Measurements from ENCODE around the gene SEC14L1. TPM values are rescaled to one million over a fixed set of nuclear protein-coding genes. Genes with fewer than 3 reads are reported as not detected.

SEC14L1 gene
- total and polyA plus RNA-seq, 2 of the 8 experiments (the other 6 are each of a cell fraction or from before 2014, with no cell fraction given), result 27.2 to 74.4 TPM

GRCh38 chr17:77230436-77230830 is 89.7 kb downstream of the SEC14L1 start:
- Histone ChIP-seq H2AK5ac (ENCODE audit: low read depth, low read length) (no peak overlapping the region), H3K79me2 (ENCODE audit: control insufficient read depth in 1 of 2, insufficient read depth in 2 of 2, low read length in 2 of 2) (no peaks in the 10 kb centered on the region)

More at GRCh38 chr17:77230436-77230830, 89.7 kb downstream of the SEC14L1 start:
- no peak overlapping the region for H2AFZ ChIP-seq (ENCODE audit: low read length)
- H3K4me1 ChIP-seq (replicated peaks in 1 of 4; ENCODE audit: control insufficient read depth in 3 of 4, insufficient read depth in 4 of 4, low read length in 3 of 4), result no peaks in the 10 kb centered on the region
- no peaks in the 10 kb centered on the region for H4K20me1 ChIP-seq (replicated peaks in 1 of 2; ENCODE audit: control insufficient read depth in 1 of 2, insufficient read depth in 2 of 2, low read length in 2 of 2)
- DNase-seq (ENCODE audit: low read depth in 1 of 2, low spot score in 2 of 2) (no peak), FAIRE-seq (no peak)
- CTCF ChIA-PET (ENCODE audit: partially characterized antibody), result interaction anchor here (1.1 to 1.5 kb wide), 2 partner anchors 9 to 16 kb away, joined by 4 read pairs; no protein-coding TSS in a partner anchor
- H2BK12ac ChIP-seq (ENCODE audit: low read depth, low read length), result no peak overlapping the region
- WGBS, 2 experiments (ENCODE audit: extremely low coverage in 1 of 2, insufficient coverage in 1 of 2, insufficient read length in 1 of 2, insufficient replicate concordance in 2 of 2, low coverage in 1 of 2, low lambda C conversion rate in 2 of 2, missing lambda C conversion rate in 1 of 2), result 88% methylated on average over 6 of the region's 6 CpGs; no CpG with 5 or more reads in 1 of the 2 experiments
- no peak overlapping the region for H3K14ac ChIP-seq (ENCODE audit: insufficient read length)
- no peak overlapping the region for H4K91ac ChIP-seq (replicated peaks; ENCODE audit: insufficient read length, low read length)
- H3K23ac ChIP-seq (ENCODE audit: insufficient read length), result no peak overlapping the region
- no peaks in the 10 kb centered on the region for H3K27me3 ChIP-seq (replicated peaks in 1 of 4; ENCODE audit: control insufficient read depth in 3 of 4, extremely low read depth in 1 of 4, insufficient read depth in 3 of 4, low read length in 3 of 4)
- no peaks in the 10 kb centered on the region for H3K79me1 ChIP-seq (ENCODE audit: low read depth, low read length)
- H3K36me3 ChIP-seq (ENCODE audit: control insufficient read depth in 2 of 4, insufficient read depth in 4 of 4, low read length in 3 of 4), result no peaks in the 10 kb centered on the region
- no peak overlapping the region for H2BK20ac ChIP-seq (ENCODE audit: low read length)
- H4K8ac ChIP-seq (ENCODE audit: extremely low read depth, insufficient read depth, low read length), result no peak overlapping the region
- no peak for TF ChIP-seq BRCA1 (IDR thresholded peaks at IDR 0.05; ENCODE audit: low read depth, low read length)
- no peak for TF ChIP-seq POU5F1 (IDR thresholded peaks at IDR 0.05; ENCODE audit: low read depth, low read length)
- TF ChIP-seq RXRA (IDR thresholded peaks at IDR 0.05; ENCODE audit: insufficient read depth, low read depth, low read length), result no peak
- no peak for TF ChIP-seq CBX8 (IDR thresholded peaks at IDR 0.05; ENCODE audit: borderline replicate concordance, low read depth, low read length)
- TF ChIP-seq RNF2 (IDR thresholded peaks at IDR 0.05; ENCODE audit: borderline replicate concordance, low read depth, low read length, missing control alignments, poor library complexity, severe bottlenecking), result no peak
- no peak for TF ChIP-seq KDM5A (IDR thresholded peaks at IDR 0.05; ENCODE audit: low read length)
- TF ChIP-seq EGR1 (IDR thresholded peaks at IDR 0.05; ENCODE audit: borderline replicate concordance, low read depth, low read length), result no peak
- TF ChIP-seq NRF1 (IDR thresholded peaks at IDR 0.05; ENCODE audit: low read depth, low read length), result no peak
- no peaks in the 10 kb centered on the region; the same call in 1 of the 2 replicates for H3K23me2 ChIP-seq (ENCODE audit: low read depth, low read length)
- H3K27ac ChIP-seq (ENCODE audit: low read depth, low read length), result no peak overlapping the region
- H4K5ac ChIP-seq (ENCODE audit: insufficient read length, low read depth, low read length), result no peak overlapping the region
- POLR2A ChIA-PET (ENCODE audit: partially characterized antibody), result no interaction called here
- H2BK5ac ChIP-seq (ENCODE audit: low read depth, low read length), result no peak overlapping the region
- no peak overlapping the region for H3K4me2 ChIP-seq (ENCODE audit: insufficient read depth in 1 of 2, low read depth in 2 of 2, low read length in 2 of 2)
- H3K56ac ChIP-seq (replicated peaks; ENCODE audit: insufficient read length, low read depth, low read length), result no peak overlapping the region
- H3K9ac ChIP-seq (replicated peaks in 1 of 4; ENCODE audit: extremely low read depth in 1 of 4, low read depth in 3 of 4, low read length in 3 of 4), result no peak overlapping the region
- no peak overlapping the region for H3K18ac ChIP-seq (ENCODE audit: extremely low read depth, low read length)
- H3K9me3 ChIP-seq (ENCODE audit: insufficient read depth in 2 of 2, low read depth in 1 of 2, low read length in 1 of 2), result no peaks in the 10 kb centered on the region
- H3K4me3 ChIP-seq (ENCODE audit: extremely low read depth in 1 of 4, insufficient read depth in 2 of 4, low read depth in 3 of 4, low read length in 4 of 4), result no peak overlapping the region
- H2BK120ac ChIP-seq (replicated peaks; ENCODE audit: low read depth, low read length), result no peak overlapping the region
- H3K4ac ChIP-seq (replicated peaks; ENCODE audit: insufficient read length, low read depth, low read length), result no peak overlapping the region
- no peak overlapping the region for H2BK15ac ChIP-seq (ENCODE audit: low read length)
